Neural crest cell (in vitro differentiated cells): Measurements from ENCODE around the gene TYW3. TPM values are rescaled to one million over a fixed set of nuclear protein-coding genes. Genes with fewer than 3 reads are reported as not detected.

ENCODE experiments used
- DNase-seq: peaks from one replicate; pipeline ENCODE4 v3.0.0; 2021; ENCODE audit warnings: low read depth, mixed read lengths, low spot score
- H3K27ac Mint-ChIP-seq: one replicate; pipeline ENCODE4 v1.8.0; 2021; ENCODE audit warnings: mild to moderate bottlenecking, mixed read lengths; ENCODE audit not compliant: unreplicated experiment
- H3K27me3 Mint-ChIP-seq: 2 replicates; pipeline ENCODE4 v1.8.0; 2021; ENCODE audit warnings: low read depth, mild to moderate bottlenecking, mixed read lengths
- H3K36me3 Mint-ChIP-seq: 2 replicates; pipeline ENCODE4 v1.8.0; 2021; ENCODE audit warnings: low read depth, mild to moderate bottlenecking, mixed read lengths
- H3K4me1 Mint-ChIP-seq: 2 replicates; pipeline ENCODE4 v1.8.0; 2021; ENCODE audit warnings: mixed read lengths
- H3K4me3 Mint-ChIP-seq: one replicate; pipeline ENCODE4 v1.8.0; 2021; ENCODE audit warnings: mild to moderate bottlenecking, mixed read lengths
- H3K9me3 Mint-ChIP-seq: 2 replicates; pipeline ENCODE4 v1.8.0; 2021; ENCODE audit warnings: mixed read lengths
- CTCF ChIP-seq: fragments of 200-600 bp; sonication (generic); conservative IDR thresholded peaks from 2 replicates; pipeline ENCODE4 v1.5.0; 2021; ENCODE audit warnings: antibody characterized with exemption, mild to moderate bottlenecking
- total RNA-seq: library from RNA; stranded (reverse); gene quantifications from 2 replicates; pipeline ENCODE4 v1.2.1, GENCODE V29; 2021

The TYW3 gene
- total RNA-seq, 1 donor from 2014 or later, result 6.8 TPM

- no peak for DNase-seq
- Mint-ChIP-seq H3K36me3 (no peaks in the 10 kb centered on the region), H3K4me1 (peaks cover 12% of the 10 kb centered on the region), H3K27ac (no peak overlapping the region), H3K4me3 (no peak overlapping the region), H3K9me3 (no peaks in the 10 kb centered on the region), H3K27me3 (no peaks in the 10 kb centered on the region)
- TF ChIP-seq CTCF, result no peak
Measured at GRCh38 chr1:74690364-74690696, 42.6 kb upstream of the TYW3 start.

- Mint-ChIP-seq H3K27ac (no peak overlapping the region), H3K9me3 (no peaks in the 10 kb centered on the region)
Measured at GRCh38 chr1:74690909-74691308, 42.0 kb upstream of the TYW3 start.

GRCh38 chr1:74693473-74693872, 39.5 kb upstream of the TYW3 start:
- no peak for TF ChIP-seq CTCF
- Mint-ChIP-seq H3K4me3 (no peak overlapping the region), H3K36me3 (no peaks in the 10 kb centered on the region), H3K27me3 (no peaks in the 10 kb centered on the region), H3K27ac (no peak overlapping the region), H3K4me1 (peaks cover 12% of the 10 kb centered on the region), H3K9me3 (no peaks in the 10 kb centered on the region)
- DNase-seq, result no peak

More at GRCh38 chr1:74690909-74691308, 42.0 kb upstream of the TYW3 start:
- no peak for TF ChIP-seq CTCF
- no peaks in the 10 kb centered on the region for H3K27me3 Mint-ChIP-seq
- peaks cover 12% of the 10 kb centered on the region for H3K4me1 Mint-ChIP-seq
- no peaks in the 10 kb centered on the region for H3K36me3 Mint-ChIP-seq
- DNase-seq, result no peak
- no peak overlapping the region for H3K4me3 Mint-ChIP-seq

GRCh38 chr1:74697832-74698231, 35.1 kb upstream of the TYW3 start:
- Mint-ChIP-seq H3K4me3 (no peak overlapping the region), H3K27me3 (no peaks in the 10 kb centered on the region), H3K4me1 (peaks cover 5% of the 10 kb centered on the region), H3K9me3 (no peaks in the 10 kb centered on the region), H3K27ac (no peak overlapping the region), H3K36me3 (no peaks in the 10 kb centered on the region)
- no peak for TF ChIP-seq CTCF
- DNase-seq, result no peak

GRCh38 chr1:74699331-74699730, 33.6 kb upstream of the TYW3 start:
- no peaks in the 10 kb centered on the region for H3K4me1 Mint-ChIP-seq
- H3K9me3 Mint-ChIP-seq, result no peaks in the 10 kb centered on the region
- H3K27me3 Mint-ChIP-seq, result no peaks in the 10 kb centered on the region
- no peak overlapping the region for H3K27ac Mint-ChIP-seq
- no peak for DNase-seq
- H3K36me3 Mint-ChIP-seq, result no peaks in the 10 kb centered on the region
- TF ChIP-seq CTCF, result no peak
- H3K4me3 Mint-ChIP-seq, result no peak overlapping the region
